SU-DHL-6 (cell line): ENCODE results near the gene SEMA3C.

Experiments
- H2AFZ ChIP-seq: fragments of 200-600 bp; sonication (generic); 2 replicates; pipeline ENCODE4 v1.6.1; 2014; ENCODE audit warnings: low read depth, mild to moderate bottlenecking, moderate library complexity, mixed read lengths, antibody characterized with exemption, low read length; ENCODE audit not compliant: severe bottlenecking
- H3F3A ChIP-seq: fragments of 200-600 bp; shearing (Covaris generic); 2 replicates; pipeline ENCODE4 v1.6.0; 2016; ENCODE audit warnings: antibody characterized with exemption, mild to moderate bottlenecking; ENCODE audit not compliant: insufficient read depth
- H3K27ac ChIP-seq: fragments of 200-600 bp; sonication (generic); 2 replicates; pipeline ENCODE4 v1.5.1; 2016; ENCODE audit warnings: low read depth, mild to moderate bottlenecking, low read length, moderate library complexity, mixed read lengths
- H3K27me3 ChIP-seq: fragments of 200-600 bp; sonication (generic), shearing (Covaris generic); 2 replicates; pipeline ENCODE4 v1.6.0; 2014; ENCODE audit warnings: mild to moderate bottlenecking, low read length
- H3K36me3 ChIP-seq: fragments of 200-600 bp; sonication (generic); 2 replicates; pipeline ENCODE4 v1.6.1; 2014; ENCODE audit warnings: mild to moderate bottlenecking, low read length, mixed read lengths
- H3K4me2 ChIP-seq: fragments of 300-600, 200-600 bp; shearing (Covaris generic), sonication (generic); 2 replicates; pipeline ENCODE4 v1.6.0; 2014; ENCODE audit warnings: low read length, low read depth, mild to moderate bottlenecking; ENCODE audit not compliant: poor library complexity, severe bottlenecking
- H3K4me3 ChIP-seq: fragments of 200-600 bp; sonication (generic); 2 replicates; pipeline ENCODE4 v1.5.1; 2014; ENCODE audit warnings: antibody characterized with exemption, low read length, mild to moderate bottlenecking, mixed read lengths; ENCODE audit not compliant: insufficient read depth, poor library complexity, severe bottlenecking
- H3K79me2 ChIP-seq: fragments of 200-600 bp; sonication (generic); 2 replicates; pipeline ENCODE4 v1.6.1; 2014; ENCODE audit warnings: mild to moderate bottlenecking, low read length, moderate library complexity; ENCODE audit not compliant: insufficient read depth
- H3K9ac ChIP-seq: fragments of 200-600 bp; sonication (generic); 2 replicates; pipeline ENCODE4 v1.7.0; 2014; ENCODE audit warnings: mild to moderate bottlenecking, low read length
- H3K9me2 ChIP-seq: fragments of 200-600 bp; sonication (generic); replicated peaks from 2 replicates; pipeline ENCODE4 v1.6.1; 2014; ENCODE audit warnings: low read length; ENCODE audit not compliant: insufficient read depth
- H3K9me3 ChIP-seq: fragments of 200-600 bp; sonication (generic); 2 replicates; pipeline ENCODE4 v1.6.1; 2014; ENCODE audit warnings: low read length, mixed read lengths; ENCODE audit not compliant: insufficient read depth
- H4K20me1 ChIP-seq: fragments of 200-600 bp; sonication (generic); 2 replicates; pipeline ENCODE4 v1.6.1; 2014; ENCODE audit warnings: low read depth, mild to moderate bottlenecking, antibody characterized with exemption, low read length, moderate library complexity, mixed read lengths
- CTCF ChIP-seq: fragments of 200-600 bp; sonication (generic); IDR thresholded peaks from one replicate; pipeline ENCODE4 v1.5.1; 2017; ENCODE audit warnings: antibody characterized with exemption, mild to moderate bottlenecking, low read length, moderate library complexity; ENCODE audit not compliant: insufficient read depth, poor library complexity, severe bottlenecking
- EZH2phosphoT487 ChIP-seq: fragments of 200-600 bp; sonication (generic), shearing (Covaris generic); conservative IDR thresholded peaks from 2 replicates; pipeline ENCODE4 v1.6.1; 2018; ENCODE audit warnings: mild to moderate bottlenecking, antibody characterized with exemption, low read length, moderate library complexity, mixed read lengths

SEMA3C gene

GRCh38 chr7:80881351-80881900 lies 37.4 kb downstream of the SEMA3C start:
- Histone ChIP-seq H3K27me3 (no peaks in the 10 kb centered on the region), H3K36me3 (no peaks in the 10 kb centered on the region), H4K20me1 (no peaks in the 10 kb centered on the region; the same call in 1 of the 2 replicates), H3K4me3 (no peak overlapping the region), H3K9ac (no peak overlapping the region), H2AFZ (no peak overlapping the region), H3K9me3 (no peaks in the 10 kb centered on the region), H3K79me2 (no peaks in the 10 kb centered on the region), H3K4me2 (no peak overlapping the region), H3K9me2 (no peaks in the 10 kb centered on the region), H3K27ac (no peak overlapping the region), H3F3A (no peaks in the 10 kb centered on the region)
- TF ChIP-seq EZH2phosphoT487: no peak
- no peak for TF ChIP-seq CTCF

DNA sequence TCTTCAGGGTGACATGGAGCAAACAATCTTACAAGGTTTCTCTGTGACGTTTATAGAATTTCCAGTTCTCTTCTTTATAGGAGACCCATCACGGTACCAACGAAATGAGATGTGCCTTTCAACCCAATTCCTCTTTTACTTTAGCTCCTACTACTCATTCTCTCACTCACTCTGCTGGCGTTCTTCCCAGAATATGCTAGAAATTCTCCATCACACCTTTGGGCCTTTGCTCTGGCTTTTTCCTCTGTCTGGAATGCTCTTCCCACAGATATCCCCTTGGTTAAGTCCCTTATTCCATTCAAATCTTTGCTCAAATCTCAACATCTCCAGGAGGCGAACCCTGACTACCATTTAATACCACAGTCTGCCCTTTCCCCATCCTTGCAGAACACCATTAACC lies 39.0 kb downstream of the SEMA3C start:
- Histone ChIP-seq H3F3A (no peaks in the 10 kb centered on the region), H3K9me2 (no peaks in the 10 kb centered on the region), H3K27ac (no peak overlapping the region), H3K9me3 (no peaks in the 10 kb centered on the region), H3K36me3 (no peaks in the 10 kb centered on the region), H3K27me3 (no peaks in the 10 kb centered on the region), H4K20me1 (no peaks in the 10 kb centered on the region; the same call in 1 of the 2 replicates), H2AFZ (no peak overlapping the region), H3K9ac (no peak overlapping the region), H3K79me2 (no peaks in the 10 kb centered on the region), H3K4me2 (no peak overlapping the region), H3K4me3 (no peak overlapping the region)
- TF ChIP-seq EZH2phosphoT487 (no peak), CTCF (no peak)

DNA sequence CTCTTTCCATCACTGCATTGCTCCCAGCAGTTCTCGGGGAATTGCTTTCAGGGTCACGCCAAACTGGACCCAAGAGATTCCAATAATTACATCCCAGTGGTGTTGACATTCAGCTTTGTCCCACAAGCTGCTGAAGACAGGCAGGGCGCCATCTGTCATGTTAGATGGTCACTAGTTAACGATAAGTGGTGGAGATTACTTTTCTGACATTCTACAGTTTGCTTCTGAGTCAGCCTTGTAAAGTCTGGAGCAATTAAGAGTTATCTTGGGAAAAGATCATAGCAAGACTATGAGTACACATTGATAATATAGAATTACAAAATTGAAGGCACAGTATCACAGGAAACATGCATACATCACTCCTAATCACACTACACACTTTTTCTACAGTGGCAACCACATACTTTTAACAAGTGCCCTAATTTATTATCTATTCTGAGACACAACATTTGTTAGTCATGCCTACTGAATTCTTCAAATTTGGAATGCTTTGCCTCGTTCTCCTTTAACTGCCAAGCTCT lies 41.9 kb downstream of the SEMA3C start:
- no peaks in the 10 kb centered on the region for H3K9me2 ChIP-seq
- H3K27ac ChIP-seq: no peak overlapping the region
- no peak overlapping the region for H3K4me2 ChIP-seq
- no peak overlapping the region for H2AFZ ChIP-seq
- TF ChIP-seq EZH2phosphoT487 (no peak), CTCF (no peak)
- no peaks in the 10 kb centered on the region for H3K79me2 ChIP-seq
- no peaks in the 10 kb centered on the region for H4K20me1 ChIP-seq
- no peaks in the 10 kb centered on the region for H3K9me3 ChIP-seq
- H3K36me3 ChIP-seq: no peaks in the 10 kb centered on the region
- no peaks in the 10 kb centered on the region for H3F3A ChIP-seq
- no peak overlapping the region for H3K4me3 ChIP-seq
- H3K9ac ChIP-seq: no peak overlapping the region
- H3K27me3 ChIP-seq: no peaks in the 10 kb centered on the region
